GM12878 (cell line): ENCODE measurements around the gene CLNK. TPM values are rescaled to one million over a fixed set of nuclear protein-coding genes. Genes with fewer than 3 reads are reported as not detected.

Source experiments
- EED ChIP-seq: sonication (generic); IDR thresholded peaks from 2 replicates; pipeline ENCODE4 v1.6.1; 2016; ENCODE audit warnings: antibody characterized with exemption, low read depth
- FOXM1 ChIP-seq: IDR thresholded peaks from 2 replicates; pipeline ENCODE4 v1.6.1; 2012; ENCODE audit warnings: low read depth, mild to moderate bottlenecking, inconsistent platforms, low read length, moderate library complexity
- IRF5 ChIP-seq: fragments of 450-650 bp; IDR thresholded peaks from 2 replicates; pipeline ENCODE4 v1.6.1; 2017; ENCODE audit warnings: borderline replicate concordance
- KDM1A ChIP-seq: fragments of 200-600 bp; sonication (generic); IDR thresholded peaks from 2 replicates; pipeline ENCODE4 v1.6.1; 2016; ENCODE audit warnings: borderline replicate concordance
- NFIC ChIP-seq: IDR thresholded peaks from 2 replicates; pipeline ENCODE4 v1.6.1; 2012; ENCODE audit warnings: low read depth, mild to moderate bottlenecking, inconsistent platforms, low read length, moderate library complexity
- polyA plus RNA-seq, 11 experiments: library from polyadenylated mRNA; depleted of rRNA in 4 of 11; unstranded in 6 of 11; stranded (reverse) in 5 of 11; fragments of >200 nt; fragmentation: Nextera tagmentation in 4 of 11; fragmentation: Illumina TruSeq in 1 of 11; extraction: Ambion mirVana in 4 of 11; extraction: Trizol in 1 of 11; gene quantifications; 1 replicate in 1 of 11; 2 replicates in 10 of 11; pipeline versions ENCODE4 v1.2.1 to v1.2.3, GENCODE V29; 2011 to 2016; ENCODE audit warnings: inconsistent platforms in 2 of 11, missing spikeins in 2 of 11, low read depth in 1 of 11
- total RNA-seq, 4 experiments: library from RNA; depleted of rRNA in 3 of 4; stranded (reverse); fragments of >200 nt in 3 of 4; fragmentation: Illumina TruSeq in 1 of 4; extraction: Trizol in 1 of 4; gene quantifications; 2 replicates each; pipeline versions ENCODE4 v1.2.1 to v1.2.3, GENCODE V29; 2013 to 2021
- TF ChIP-seq, protein P1 (sequence below): fragments of 450-650 bp; IDR thresholded peaks from 2 replicates; pipeline ENCODE4 v1.6.1; 2016; ENCODE audit warnings: mild to moderate bottlenecking
- TF ChIP-seq, protein P2 (sequence below): fragments of 450-650 bp; IDR thresholded peaks from 2 replicates; pipeline ENCODE4 v1.6.1; 2018; ENCODE audit warnings: borderline replicate concordance, mild to moderate bottlenecking; ENCODE audit not compliant: partially characterized antibody

CLNK gene
- total and polyA plus RNA-seq, 10 of the 15 experiments (the other 5 are each of a cell fraction or from before 2014, with no cell fraction given) = 2.1 to 14.3 (median 2.7) TPM

- TF ChIP-seq IRF5 (no peak), EED (no peak), KDM1A (no peak), NFIC (peak; percentile 64; the same call in 1 of the 2 replicates), FOXM1 (peak; percentile 31; the same call in 1 of the 2 replicates)
- TF ChIP-seq, protein P1, sequence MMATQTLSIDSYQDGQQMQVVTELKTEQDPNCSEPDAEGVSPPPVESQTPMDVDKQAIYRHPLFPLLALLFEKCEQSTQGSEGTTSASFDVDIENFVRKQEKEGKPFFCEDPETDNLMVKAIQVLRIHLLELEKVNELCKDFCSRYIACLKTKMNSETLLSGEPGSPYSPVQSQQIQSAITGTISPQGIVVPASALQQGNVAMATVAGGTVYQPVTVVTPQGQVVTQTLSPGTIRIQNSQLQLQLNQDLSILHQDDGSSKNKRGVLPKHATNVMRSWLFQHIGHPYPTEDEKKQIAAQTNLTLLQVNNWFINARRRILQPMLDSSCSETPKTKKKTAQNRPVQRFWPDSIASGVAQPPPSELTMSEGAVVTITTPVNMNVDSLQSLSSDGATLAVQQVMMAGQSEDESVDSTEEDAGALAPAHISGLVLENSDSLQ = no peak
- TF ChIP-seq, protein P2, sequence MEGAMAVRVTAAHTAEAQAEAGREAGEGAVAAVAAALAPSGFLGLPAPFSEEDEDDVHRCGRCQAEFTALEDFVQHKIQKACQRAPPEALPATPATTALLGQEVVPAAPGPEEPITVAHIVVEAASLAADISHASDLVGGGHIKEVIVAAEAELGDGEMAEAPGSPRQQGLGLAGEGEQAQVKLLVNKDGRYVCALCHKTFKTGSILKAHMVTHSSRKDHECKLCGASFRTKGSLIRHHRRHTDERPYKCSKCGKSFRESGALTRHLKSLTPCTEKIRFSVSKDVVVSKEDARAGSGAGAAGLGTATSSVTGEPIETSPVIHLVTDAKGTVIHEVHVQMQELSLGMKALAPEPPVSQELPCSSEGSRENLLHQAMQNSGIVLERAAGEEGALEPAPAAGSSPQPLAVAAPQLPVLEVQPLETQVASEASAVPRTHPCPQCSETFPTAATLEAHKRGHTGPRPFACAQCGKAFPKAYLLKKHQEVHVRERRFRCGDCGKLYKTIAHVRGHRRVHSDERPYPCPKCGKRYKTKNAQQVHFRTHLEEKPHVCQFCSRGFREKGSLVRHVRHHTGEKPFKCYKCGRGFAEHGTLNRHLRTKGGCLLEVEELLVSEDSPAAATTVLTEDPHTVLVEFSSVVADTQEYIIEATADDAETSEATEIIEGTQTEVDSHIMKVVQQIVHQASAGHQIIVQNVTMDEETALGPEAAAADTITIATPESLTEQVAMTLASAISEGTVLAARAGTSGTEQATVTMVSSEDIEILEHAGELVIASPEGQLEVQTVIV = no peak
- TF ChIP-seq, all 136 proteins: peak for 4
These were observed 40.8 kb downstream of the CLNK start (continued) for GRCh38 chr4:10643600-10644425.
